Measurements from ENCODE around the gene ANXA11.

The ANXA11 gene

GRCh38 chr10:80185578-80186299 lies 19.6 kb downstream of the ANXA11 start:
- TF ChIP-seq GATA1 (IDR thresholded peaks at IDR 0.05; ENCODE audit: low read depth, low read length) (no peak), POLR2A (IDR thresholded peaks at IDR 0.05; ENCODE audit: low read length) (no peak)
- no peak for DNase-seq

GRCh38 chr10:80184291-80184690 lies 21.0 kb downstream of the ANXA11 start:
- no peak for DNase-seq
- no peak for TF ChIP-seq GATA1 (IDR thresholded peaks at IDR 0.05; ENCODE audit: low read depth, low read length)
- TF ChIP-seq POLR2A (IDR thresholded peaks at IDR 0.05; ENCODE audit: low read length) = no peak

DNA sequence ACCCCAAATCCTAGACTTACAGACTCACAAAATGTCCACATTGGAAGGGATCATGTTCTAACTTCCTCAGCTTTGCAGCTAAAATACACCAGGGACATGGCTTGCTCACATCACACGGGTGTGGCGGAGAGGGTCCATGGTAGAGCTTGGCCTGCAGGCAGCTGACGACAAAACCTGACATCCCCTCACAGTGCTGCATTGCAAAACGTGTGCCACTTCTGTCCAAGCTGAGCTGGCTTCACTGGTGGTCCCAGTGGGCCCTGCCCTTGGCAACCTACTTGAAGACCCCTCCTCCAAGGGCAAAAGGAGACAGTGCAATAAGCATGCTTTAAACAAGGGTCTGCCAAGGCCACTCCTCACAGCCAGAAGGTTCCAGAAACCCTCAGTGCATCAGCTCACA lies 21.9 kb downstream of the ANXA11 start:
- DNase-seq = no peak
- no peak for TF ChIP-seq POLR2A (IDR thresholded peaks at IDR 0.05; ENCODE audit: low read length)

GRCh38 chr10:80182986-80183385 lies 22.4 kb downstream of the ANXA11 start:
- TF ChIP-seq POLR2A (IDR thresholded peaks at IDR 0.05; ENCODE audit: low read length) (no peak), GATA1 (IDR thresholded peaks at IDR 0.05; ENCODE audit: low read depth, low read length) (no peak)

GRCh38 chr10:80177781-80178636 lies 27.3 kb downstream of the ANXA11 start:
- no peak for DNase-seq
- TF ChIP-seq POLR2A (IDR thresholded peaks at IDR 0.05; ENCODE audit: low read length) (no peak), GATA1 (IDR thresholded peaks at IDR 0.05; ENCODE audit: low read depth, low read length) (no peak)

More at GRCh38 chr10:80182986-80183385, 22.4 kb downstream of the ANXA11 start:
- DNase-seq = no peak

DNA sequence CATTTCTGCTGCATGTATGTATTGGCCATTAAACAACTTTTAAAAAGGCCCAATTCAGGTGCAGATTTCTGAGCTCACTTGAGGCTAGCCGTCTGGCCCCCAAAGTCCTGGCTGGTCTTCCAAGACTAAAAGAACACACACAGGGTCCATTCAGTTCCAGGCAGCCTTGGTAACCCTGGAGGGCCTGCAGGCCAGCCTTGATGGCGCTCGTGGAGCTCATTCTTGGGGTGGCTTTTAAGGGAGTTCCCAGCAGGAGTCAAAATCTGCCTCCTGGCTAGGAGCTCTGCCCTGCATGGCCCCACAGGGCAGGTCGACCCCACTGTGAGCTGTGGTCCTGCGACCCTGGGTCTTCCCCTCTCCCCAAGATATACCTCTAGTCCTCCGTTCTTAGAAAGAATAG lies 28.8 kb downstream of the ANXA11 start:
- no peak for DNase-seq
- TF ChIP-seq GATA1 (IDR thresholded peaks at IDR 0.05; ENCODE audit: low read depth, low read length) = no peak
- TF ChIP-seq POLR2A (IDR thresholded peaks at IDR 0.05; ENCODE audit: low read length) = no peak

GRCh38 chr10:80174641-80175395 lies 30.5 kb downstream of the ANXA11 start:
- TF ChIP-seq POLR2A (IDR thresholded peaks at IDR 0.05; ENCODE audit: low read length) (no peak), GATA1 (IDR thresholded peaks at IDR 0.05; ENCODE audit: low read depth, low read length) (no peak)

DNA sequence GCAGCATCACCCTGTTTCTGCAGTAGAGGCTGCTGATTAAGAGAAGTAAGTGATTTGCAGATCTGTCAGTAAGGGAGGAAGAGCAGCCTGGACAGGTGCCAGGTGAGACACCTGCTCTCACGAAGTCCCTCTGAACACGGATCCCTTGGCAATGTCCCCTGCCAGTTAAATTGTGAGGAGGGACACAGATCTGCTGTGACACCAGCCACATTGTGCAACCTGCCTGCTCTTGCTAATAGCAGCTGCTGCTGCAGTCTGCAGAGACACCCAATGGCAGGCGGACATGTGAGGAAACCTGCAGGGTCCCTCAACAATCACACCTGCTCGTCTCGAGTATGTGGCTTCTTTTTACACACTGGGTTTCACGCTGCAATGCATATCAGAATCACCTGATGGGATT lies 31.9 kb downstream of the ANXA11 start:
- no peak for DNase-seq
- TF ChIP-seq POLR2A (IDR thresholded peaks at IDR 0.05; ENCODE audit: low read length) (no peak), GATA1 (IDR thresholded peaks at IDR 0.05; ENCODE audit: low read depth, low read length) (no peak)

More at GRCh38 chr10:80174641-80175395, 30.5 kb downstream of the ANXA11 start:
- no peak for DNase-seq

DNA sequence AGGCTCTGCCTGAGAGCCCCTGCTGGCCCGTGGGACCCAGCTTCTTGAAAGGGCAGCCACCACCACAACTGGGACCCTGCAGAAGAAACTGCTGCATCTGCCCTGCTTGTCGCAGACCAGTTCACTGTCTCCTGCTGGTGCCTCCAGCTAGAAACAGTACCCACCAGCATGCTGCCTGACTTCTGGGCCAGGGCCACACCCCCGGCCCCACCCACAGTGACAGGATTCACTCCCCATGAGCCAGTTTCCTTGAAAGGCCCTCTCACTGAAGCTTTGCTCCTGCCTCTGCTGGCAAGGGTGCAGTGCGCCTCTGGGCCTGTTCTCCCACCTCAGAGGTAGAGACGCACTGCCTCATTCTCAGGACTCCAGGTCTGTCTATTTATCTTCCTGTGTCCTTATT lies 32.4 kb downstream of the ANXA11 start:
- peak in 1 of 2 experiments; percentile 12 for DNase-seq
- TF ChIP-seq GATA1 (IDR thresholded peaks at IDR 0.05; ENCODE audit: low read depth, low read length) (no peak), POLR2A (IDR thresholded peaks at IDR 0.05; ENCODE audit: low read length) (no peak)

DNA sequence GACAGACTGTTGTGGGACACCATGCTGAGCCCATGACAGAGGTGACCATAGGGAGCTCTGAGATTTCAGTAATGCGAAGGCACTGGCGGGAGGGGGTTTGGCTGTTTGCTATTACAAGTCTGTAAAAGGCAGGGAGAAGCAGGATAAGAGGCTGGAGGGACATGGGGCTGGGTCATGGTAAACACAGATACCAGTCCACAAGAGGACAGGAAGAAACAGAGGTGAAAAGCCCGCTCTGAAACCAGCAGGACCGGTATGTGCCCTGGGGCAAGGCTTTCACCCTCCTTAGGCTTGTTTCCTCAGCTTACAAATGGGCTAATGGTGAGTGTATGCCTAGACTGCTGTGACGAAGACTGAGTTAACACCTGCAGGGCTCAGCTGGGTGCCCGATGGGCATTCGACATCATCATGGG lies 34.1 kb downstream of the ANXA11 start:
- no peak for TF ChIP-seq POLR2A (IDR thresholded peaks at IDR 0.05; ENCODE audit: low read length)
- no peak for TF ChIP-seq GATA1 (IDR thresholded peaks at IDR 0.05; ENCODE audit: low read depth, low read length)

DNA sequence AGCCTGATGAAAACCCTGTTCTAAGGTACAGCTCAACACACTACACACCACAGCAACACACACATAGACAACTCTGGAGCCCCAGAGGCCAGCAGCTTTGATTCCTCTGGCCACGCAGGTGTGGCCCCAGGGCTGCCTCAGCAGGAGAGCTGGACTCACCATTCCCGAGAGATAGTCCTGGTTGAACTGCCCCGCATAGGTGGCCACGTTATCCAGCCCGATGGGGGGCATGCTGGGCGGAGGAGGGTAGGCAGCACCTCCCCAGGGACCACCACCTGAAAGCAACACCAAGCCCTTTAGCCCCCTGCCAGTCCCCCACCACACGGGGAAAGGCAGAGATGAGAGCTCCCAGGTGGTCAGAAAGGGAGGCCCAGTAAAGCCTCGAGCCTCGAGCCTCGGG lies 34.7 kb downstream of the ANXA11 start:
- no peak for TF ChIP-seq POLR2A (IDR thresholded peaks at IDR 0.05; ENCODE audit: low read length)
- no peak for TF ChIP-seq GATA1 (IDR thresholded peaks at IDR 0.05; ENCODE audit: low read depth, low read length)
- DNase-seq = no peak

More for the DNA sequence above, 34.1 kb downstream of the ANXA11 start:
- DNase-seq = no peak

- no peak for DNase-seq
- TF ChIP-seq POLR2A (IDR thresholded peaks at IDR 0.05; ENCODE audit: low read length) (no peak), GATA1 (IDR thresholded peaks at IDR 0.05; ENCODE audit: low read depth, low read length) (no peak)
These were observed 35.3 kb downstream of the ANXA11 start for GRCh38 chr10:80170026-80170425.

- no peak for TF ChIP-seq GATA1 (IDR thresholded peaks at IDR 0.05; ENCODE audit: low read depth, low read length)
- no peak for TF ChIP-seq POLR2A (IDR thresholded peaks at IDR 0.05; ENCODE audit: low read length)
- peak in 1 of 2 experiments; percentile 29 for DNase-seq
These were observed 36.5 kb downstream of the ANXA11 start for GRCh38 chr10:80168679-80169380.
